Liver (tissue), 9 donors: Measurements from ENCODE around the gene ABCC11. TPM values are rescaled to one million over a fixed set of nuclear protein-coding genes. Genes with fewer than 3 reads are reported as not detected.

Source experiments
- DNase-seq: peaks from one replicate; pipeline ENCODE4 v3.0.0-alpha.2; 2017; ENCODE audit warnings: low spot score
- H3K27ac ChIP-seq, 2 donors: one replicate each; pipeline ENCODE4 v1.7.0; 2013; ENCODE audit warnings: inconsistent platforms in 2 of 2, low read length in 2 of 2, control low read depth in 1 of 2, low read depth in 1 of 2, mild to moderate bottlenecking in 1 of 2
- H3K27me3 ChIP-seq, 4 donors: one replicate each; pipeline versions ENCODE4 v1.6.1 to v1.7.0; 2013; ENCODE audit warnings: low read length in 3 of 4, inconsistent platforms in 1 of 4, mild to moderate bottlenecking in 1 of 4, moderate library complexity in 1 of 4; ENCODE audit not compliant: control insufficient read depth in 4 of 4, insufficient read depth in 4 of 4
- H3K36me3 ChIP-seq, 4 donors: one replicate each; pipeline versions ENCODE4 v1.6.1 to v1.7.0; 2013; ENCODE audit warnings: low read length in 3 of 4, mild to moderate bottlenecking in 3 of 4, low read depth in 1 of 4, moderate library complexity in 1 of 4; ENCODE audit not compliant: control insufficient read depth in 4 of 4, insufficient read depth in 3 of 4
- H3K4me1 ChIP-seq, 4 donors: one replicate each; pipeline versions ENCODE4 v1.6.1 to v1.7.0; 2013; ENCODE audit warnings: low read length in 3 of 4, mild to moderate bottlenecking in 3 of 4, moderate library complexity in 1 of 4; ENCODE audit not compliant: control insufficient read depth in 4 of 4, insufficient read depth in 4 of 4
- H3K4me3 ChIP-seq, 3 donors: one replicate each; pipeline versions ENCODE4 v1.6.1 to v1.7.0; 2013; ENCODE audit warnings: low read length in 3 of 3, control low read depth in 1 of 3, low read depth in 1 of 3, mild to moderate bottlenecking in 1 of 3
- H3K9ac ChIP-seq, 2 donors: one replicate each; pipeline ENCODE4 v1.7.0; 2013; ENCODE audit warnings: low read length in 2 of 2, mild to moderate bottlenecking in 2 of 2, moderate library complexity in 2 of 2, control low read depth in 1 of 2, low read depth in 1 of 2
- H3K9me3 ChIP-seq, 4 donors: one replicate each; pipeline versions ENCODE4 v1.6.1 to v1.7.0; 2013; ENCODE audit warnings: low read length in 3 of 4; ENCODE audit not compliant: control insufficient read depth in 4 of 4
- EGR1 ChIP-seq, 2 donors: IDR thresholded peaks; 2 replicates each; pipeline ENCODE4 v1.6.1; 2016 to 2018; ENCODE audit warnings: antibody characterized with exemption in 2 of 2, low read depth in 2 of 2
- FOXA1 ChIP-seq: IDR thresholded peaks from 2 replicates; pipeline ENCODE4 v1.6.1; 2016; ENCODE audit warnings: antibody characterized with exemption
- FOXA2 ChIP-seq: IDR thresholded peaks from 2 replicates; pipeline ENCODE4 v1.6.1; 2016; ENCODE audit warnings: antibody characterized with exemption
- GABPA ChIP-seq, 2 donors: IDR thresholded peaks in 1 of 2; conservative IDR thresholded peaks in 1 of 2; 2 replicates each; pipeline ENCODE4 v1.6.1; 2016; ENCODE audit warnings: antibody characterized with exemption in 2 of 2, mild to moderate bottlenecking in 1 of 2, moderate library complexity in 1 of 2
- HNF4A ChIP-seq, 2 donors: conservative IDR thresholded peaks; 2 replicates each; pipeline ENCODE4 v1.6.1; 2016; ENCODE audit warnings: antibody characterized with exemption in 2 of 2, mild to moderate bottlenecking in 2 of 2
- HNF4G ChIP-seq: IDR thresholded peaks from 2 replicates; pipeline ENCODE4 v1.6.1; 2016; ENCODE audit warnings: antibody characterized with exemption
- JUND ChIP-seq, 2 donors: IDR thresholded peaks; 2 replicates each; pipeline ENCODE4 v1.6.1; 2016; ENCODE audit warnings: antibody characterized with exemption in 2 of 2
- NR2F2 ChIP-seq: IDR thresholded peaks from 2 replicates; pipeline ENCODE4 v1.6.1; 2016; ENCODE audit warnings: antibody characterized with exemption
- RAD21 ChIP-seq, 2 donors: IDR thresholded peaks; 2 replicates each; pipeline ENCODE4 v1.6.1; 2016; ENCODE audit warnings: antibody characterized with exemption in 2 of 2, mild to moderate bottlenecking in 2 of 2
- RXRA ChIP-seq, 2 donors: IDR thresholded peaks; 2 replicates each; pipeline ENCODE4 v1.6.1; 2017 to 2018; ENCODE audit warnings: antibody characterized with exemption in 2 of 2, mild to moderate bottlenecking in 1 of 2
- SP1 ChIP-seq: IDR thresholded peaks from 2 replicates; pipeline ENCODE4 v1.6.1; 2018; ENCODE audit warnings: antibody characterized with exemption, mild to moderate bottlenecking
- TAF1 ChIP-seq: conservative IDR thresholded peaks from 2 replicates; pipeline ENCODE4 v1.6.1; 2016; ENCODE audit warnings: antibody characterized with exemption, mild to moderate bottlenecking
- YY1 ChIP-seq: IDR thresholded peaks from 2 replicates; pipeline ENCODE4 v1.6.1; 2016; ENCODE audit warnings: antibody characterized with exemption, mild to moderate bottlenecking
- WGBS: extraction: QIAGEN DNeasy Blood & Tissue Kit; methylation state at CpG from one replicate; pipeline ENCODE4 v1.1.7; 2013; 5-methylcytosine and 5-hydroxymethylcytosine counted together
- polyA plus RNA-seq, 2 donors: library from polyadenylated mRNA; stranded (reverse) in 1 of 2; unstranded in 1 of 2; fragments of 200-250 nt in 1 of 2; fragments of >200 nt in 1 of 2; fragmentation: Nextera tagmentation in 1 of 2; extraction: Ambion mirVana in 1 of 2; gene quantifications; one replicate each; pipeline versions ENCODE4 v1.2.1 to v1.2.3, GENCODE V29; 2013 to 2015
- total RNA-seq, 2 donors: library from RNA; depleted of rRNA; stranded (reverse); fragments of >200 nt; gene quantifications; one replicate each; pipeline ENCODE4 v1.2.3, GENCODE V29; 2014
- TF ChIP-seq, protein P1 (sequence below): IDR thresholded peaks from 2 replicates; pipeline ENCODE4 v1.6.1; 2016; ENCODE audit warnings: antibody characterized with exemption, mild to moderate bottlenecking
- TF ChIP-seq, protein P2 (sequence below): IDR thresholded peaks from 2 replicates; pipeline ENCODE4 v1.6.1; 2016; ENCODE audit warnings: antibody characterized with exemption
- TF ChIP-seq, protein P3 (sequence below): IDR thresholded peaks from 2 replicates; pipeline ENCODE4 v1.6.1; 2016; ENCODE audit warnings: antibody characterized with exemption
- TF ChIP-seq, protein P4 (sequence below): fragments of 150-350 bp; IDR thresholded peaks from 2 replicates; pipeline ENCODE4 v1.5.1; 2017; ENCODE audit warnings: improper control_type of control experiment, low read depth, low read length; ENCODE audit not compliant: missing input control
- TF ChIP-seq, protein P5 (sequence below): IDR thresholded peaks from 2 replicates; pipeline ENCODE4 v1.6.1; 2016; ENCODE audit warnings: antibody characterized with exemption
- donor health status: healthy.
- donor health status: healthy.
- donor health status: healthy.
- donor health status: healthy.
- donor health status: healthy.

ABCC11 gene
- total and polyA plus RNA-seq, 4 donors: 1.4 to 22.3 (median 2.7) TPM

DNA sequence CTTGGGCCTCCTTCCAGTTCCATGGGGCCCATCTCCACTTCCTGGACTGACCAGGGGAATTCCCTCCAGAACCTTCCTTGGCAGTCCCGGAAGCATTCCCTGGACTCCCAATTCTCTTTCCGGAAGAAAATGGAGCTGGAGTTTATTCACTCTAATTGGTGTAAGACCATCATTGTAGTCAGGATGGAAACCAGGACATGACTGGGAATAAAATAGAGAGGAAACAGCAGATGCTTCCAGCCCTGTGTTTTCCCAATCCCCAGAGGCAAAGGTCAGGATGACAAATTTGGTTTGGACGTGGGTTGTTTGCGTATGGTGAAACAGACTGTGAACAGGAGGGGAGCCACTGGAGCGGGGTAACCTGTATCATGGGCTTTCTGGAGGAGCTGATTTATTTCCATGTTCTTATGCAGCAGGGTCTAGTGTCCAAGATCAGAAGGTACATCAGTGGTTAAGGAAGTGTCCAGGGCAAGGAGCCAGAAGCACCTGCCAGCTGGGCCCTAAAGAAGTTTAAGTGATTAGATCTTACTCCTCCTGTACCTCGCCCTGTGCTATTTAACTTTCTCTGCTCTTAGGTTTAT lies 11.7 kb downstream of the ABCC11 start:
- WGBS: 33% methylated on average over 6 of the region's 6 CpGs
- Histone ChIP-seq H3K9me3 (no peaks in the 10 kb centered on the region), H3K4me1 (peaks cover 3 to 34% (median 27%) of the 10 kb centered on the region in 4 donors), H3K27ac (peak overlapping the region; percentile 93 to 94), H3K27me3 (no peaks in the 10 kb centered on the region), H3K36me3 (no peaks in the 10 kb centered on the region), H3K4me3 (peak overlapping the region in 1 of 3 donors; percentile 9), H3K9ac (peak overlapping the region; percentile 21 to 23)
- no peak for DNase-seq
- TF ChIP-seq RAD21 (IDR thresholded peaks at IDR 0.05): peak; percentile 49 to 62
- peak; percentile 69 to 81 for TF ChIP-seq JUND (IDR thresholded peaks at IDR 0.05)
- TF ChIP-seq, protein P1, sequence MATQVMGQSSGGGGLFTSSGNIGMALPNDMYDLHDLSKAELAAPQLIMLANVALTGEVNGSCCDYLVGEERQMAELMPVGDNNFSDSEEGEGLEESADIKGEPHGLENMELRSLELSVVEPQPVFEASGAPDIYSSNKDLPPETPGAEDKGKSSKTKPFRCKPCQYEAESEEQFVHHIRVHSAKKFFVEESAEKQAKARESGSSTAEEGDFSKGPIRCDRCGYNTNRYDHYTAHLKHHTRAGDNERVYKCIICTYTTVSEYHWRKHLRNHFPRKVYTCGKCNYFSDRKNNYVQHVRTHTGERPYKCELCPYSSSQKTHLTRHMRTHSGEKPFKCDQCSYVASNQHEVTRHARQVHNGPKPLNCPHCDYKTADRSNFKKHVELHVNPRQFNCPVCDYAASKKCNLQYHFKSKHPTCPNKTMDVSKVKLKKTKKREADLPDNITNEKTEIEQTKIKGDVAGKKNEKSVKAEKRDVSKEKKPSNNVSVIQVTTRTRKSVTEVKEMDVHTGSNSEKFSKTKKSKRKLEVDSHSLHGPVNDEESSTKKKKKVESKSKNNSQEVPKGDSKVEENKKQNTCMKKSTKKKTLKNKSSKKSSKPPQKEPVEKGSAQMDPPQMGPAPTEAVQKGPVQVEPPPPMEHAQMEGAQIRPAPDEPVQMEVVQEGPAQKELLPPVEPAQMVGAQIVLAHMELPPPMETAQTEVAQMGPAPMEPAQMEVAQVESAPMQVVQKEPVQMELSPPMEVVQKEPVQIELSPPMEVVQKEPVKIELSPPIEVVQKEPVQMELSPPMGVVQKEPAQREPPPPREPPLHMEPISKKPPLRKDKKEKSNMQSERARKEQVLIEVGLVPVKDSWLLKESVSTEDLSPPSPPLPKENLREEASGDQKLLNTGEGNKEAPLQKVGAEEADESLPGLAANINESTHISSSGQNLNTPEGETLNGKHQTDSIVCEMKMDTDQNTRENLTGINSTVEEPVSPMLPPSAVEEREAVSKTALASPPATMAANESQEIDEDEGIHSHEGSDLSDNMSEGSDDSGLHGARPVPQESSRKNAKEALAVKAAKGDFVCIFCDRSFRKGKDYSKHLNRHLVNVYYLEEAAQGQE: peak; percentile 68
- TF ChIP-seq, protein P2, sequence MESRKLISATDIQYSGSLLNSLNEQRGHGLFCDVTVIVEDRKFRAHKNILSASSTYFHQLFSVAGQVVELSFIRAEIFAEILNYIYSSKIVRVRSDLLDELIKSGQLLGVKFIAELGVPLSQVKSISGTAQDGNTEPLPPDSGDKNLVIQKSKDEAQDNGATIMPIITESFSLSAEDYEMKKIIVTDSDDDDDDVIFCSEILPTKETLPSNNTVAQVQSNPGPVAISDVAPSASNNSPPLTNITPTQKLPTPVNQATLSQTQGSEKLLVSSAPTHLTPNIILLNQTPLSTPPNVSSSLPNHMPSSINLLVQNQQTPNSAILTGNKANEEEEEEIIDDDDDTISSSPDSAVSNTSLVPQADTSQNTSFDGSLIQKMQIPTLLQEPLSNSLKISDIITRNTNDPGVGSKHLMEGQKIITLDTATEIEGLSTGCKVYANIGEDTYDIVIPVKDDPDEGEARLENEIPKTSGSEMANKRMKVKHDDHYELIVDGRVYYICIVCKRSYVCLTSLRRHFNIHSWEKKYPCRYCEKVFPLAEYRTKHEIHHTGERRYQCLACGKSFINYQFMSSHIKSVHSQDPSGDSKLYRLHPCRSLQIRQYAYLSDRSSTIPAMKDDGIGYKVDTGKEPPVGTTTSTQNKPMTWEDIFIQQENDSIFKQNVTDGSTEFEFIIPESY: peak; percentile 75
- peak; percentile 89 for TF ChIP-seq YY1
- peak; percentile 90 for TF ChIP-seq SP1
- TF ChIP-seq HNF4G: peak; percentile 84
- TF ChIP-seq FOXA2: peak; percentile 52
- peak; percentile 58 for TF ChIP-seq FOXA1
- TF ChIP-seq, protein P3, sequence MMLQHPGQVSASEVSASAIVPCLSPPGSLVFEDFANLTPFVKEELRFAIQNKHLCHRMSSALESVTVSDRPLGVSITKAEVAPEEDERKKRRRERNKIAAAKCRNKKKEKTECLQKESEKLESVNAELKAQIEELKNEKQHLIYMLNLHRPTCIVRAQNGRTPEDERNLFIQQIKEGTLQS: peak; percentile 83
- TF ChIP-seq, protein P4, sequence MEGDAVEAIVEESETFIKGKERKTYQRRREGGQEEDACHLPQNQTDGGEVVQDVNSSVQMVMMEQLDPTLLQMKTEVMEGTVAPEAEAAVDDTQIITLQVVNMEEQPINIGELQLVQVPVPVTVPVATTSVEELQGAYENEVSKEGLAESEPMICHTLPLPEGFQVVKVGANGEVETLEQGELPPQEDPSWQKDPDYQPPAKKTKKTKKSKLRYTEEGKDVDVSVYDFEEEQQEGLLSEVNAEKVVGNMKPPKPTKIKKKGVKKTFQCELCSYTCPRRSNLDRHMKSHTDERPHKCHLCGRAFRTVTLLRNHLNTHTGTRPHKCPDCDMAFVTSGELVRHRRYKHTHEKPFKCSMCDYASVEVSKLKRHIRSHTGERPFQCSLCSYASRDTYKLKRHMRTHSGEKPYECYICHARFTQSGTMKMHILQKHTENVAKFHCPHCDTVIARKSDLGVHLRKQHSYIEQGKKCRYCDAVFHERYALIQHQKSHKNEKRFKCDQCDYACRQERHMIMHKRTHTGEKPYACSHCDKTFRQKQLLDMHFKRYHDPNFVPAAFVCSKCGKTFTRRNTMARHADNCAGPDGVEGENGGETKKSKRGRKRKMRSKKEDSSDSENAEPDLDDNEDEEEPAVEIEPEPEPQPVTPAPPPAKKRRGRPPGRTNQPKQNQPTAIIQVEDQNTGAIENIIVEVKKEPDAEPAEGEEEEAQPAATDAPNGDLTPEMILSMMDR: no peak
- TF ChIP-seq, protein P5, sequence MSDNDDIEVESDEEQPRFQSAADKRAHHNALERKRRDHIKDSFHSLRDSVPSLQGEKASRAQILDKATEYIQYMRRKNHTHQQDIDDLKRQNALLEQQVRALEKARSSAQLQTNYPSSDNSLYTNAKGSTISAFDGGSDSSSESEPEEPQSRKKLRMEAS: peak; percentile 99
- TF ChIP-seq NR2F2: peak; percentile 69
- TF ChIP-seq RXRA (IDR thresholded peaks at IDR 0.05): peak; percentile 85
- TF ChIP-seq GABPA (IDR thresholded peaks at IDR 0.05 in 1 of 2, conservative IDR thresholded peaks at IDR 0.05 in 1 of 2): peak; percentile 65 to 77
- TF ChIP-seq TAF1: peak; percentile 70
- TF ChIP-seq HNF4A (conservative IDR thresholded peaks at IDR 0.05): peak; percentile 92 to 93
- TF ChIP-seq EGR1 (IDR thresholded peaks at IDR 0.05; ENCODE audit: low read depth in 2 of 2): peak; percentile 72 to 88
